Breast epithelium (tissue), 4 donors: ENCODE data around the gene FOXI1. TPM values are rescaled to one million over a fixed set of nuclear protein-coding genes. Genes with fewer than 3 reads are reported as not detected.

Source experiments
- DNase-seq, 2 donors: peaks; one replicate each; pipeline ENCODE4 v3.0.0-alpha.2; 2019; ENCODE audit warnings: low spot score in 2 of 2
- H3K27ac ChIP-seq, 2 donors: fragments of 200-600 bp; sonication (generic) in 1 of 2; one replicate each; pipeline ENCODE4 v1.5.1; 2016 to 2019; ENCODE audit warnings: mild to moderate bottlenecking in 1 of 2
- H3K27me3 ChIP-seq, 2 donors: fragments of 200-600 bp; sonication (generic) in 1 of 2; one replicate each; pipeline versions ENCODE4 v1.5.1 to v1.6.0; 2017 to 2019; ENCODE audit warnings: control low read depth in 1 of 2, mild to moderate bottlenecking in 1 of 2
- H3K36me3 ChIP-seq: fragments of 200-600 bp; one replicate; pipeline ENCODE4 v1.5.1; 2019
- H3K4me1 ChIP-seq, 2 donors: fragments of 200-600 bp; sonication (generic); one replicate each; pipeline ENCODE4 v1.5.1; 2016 to 2019; ENCODE audit warnings: control low read depth in 1 of 2
- H3K4me3 ChIP-seq, 3 donors: fragments of 200-600 bp; sonication (generic); 1 replicate in 2 of 3; 2 replicates in 1 of 3; pipeline ENCODE4 v1.5.1; 2016 to 2019; ENCODE audit warnings: mild to moderate bottlenecking in 3 of 3, moderate library complexity in 2 of 3
- H3K9me3 ChIP-seq, 2 donors: fragments of 200-600 bp; sonication (generic) in 1 of 2; one replicate each; pipeline ENCODE4 v1.5.1; 2016 to 2019; ENCODE audit warnings: control low read depth in 1 of 2
- CTCF ChIP-seq, 3 donors: fragments of 450-650 bp; IDR thresholded peaks; one replicate each; pipeline ENCODE4 v1.5.1; 2016 to 2017; ENCODE audit warnings: antibody characterized with exemption in 3 of 3, mild to moderate bottlenecking in 3 of 3, moderate library complexity in 3 of 3
- POLR2A ChIP-seq: fragments of 450-650 bp; IDR thresholded peaks from one replicate; pipeline ENCODE4 v1.6.1; 2016; ENCODE audit warnings: antibody characterized with exemption, mild to moderate bottlenecking, moderate library complexity
- POLR2AphosphoS5 ChIP-seq, 3 donors: sonication (generic); formaldehyde crosslinking; IDR thresholded peaks; one replicate each; pipeline ENCODE4 v1.6.1; 2017; ENCODE audit warnings: antibody characterized with exemption in 3 of 3
- intact Hi-C: fragments of 100-400 bp; cut with DNase I; formaldehyde crosslinking; loops from one replicate; pipeline ENCODE4 v1.15.1; 2023; ENCODE audit warnings: low total_unique reads
- total RNA-seq, 3 donors: library from RNA; depleted of rRNA; stranded (reverse); fragments of >200 nt; gene quantifications; one replicate each; pipeline ENCODE4 v1.1.0, GENCODE V29; 2016

FOXI1 gene
- total RNA-seq, 3 donors from 2014 or later, result 1.3 to 7.9 TPM; not detected in 1

- intact Hi-C loops, result no loop called here
- Histone ChIP-seq H3K4me1 (no peaks in the 10 kb centered on the region), H3K4me3 (no peak overlapping the region), H3K9me3 (no peaks in the 10 kb centered on the region), H3K27me3 (no peaks in the 10 kb centered on the region), H3K27ac (no peak overlapping the region), H3K36me3 (no peaks in the 10 kb centered on the region)
- no peak for DNase-seq
- TF ChIP-seq POLR2AphosphoS5 (IDR thresholded peaks at IDR 0.05) (no peak), POLR2A (no peak), CTCF (IDR thresholded peaks at IDR 0.05) (no peak)
Observed at GRCh38 chr5:170067152-170067551, 38.5 kb upstream of the FOXI1 start.

GRCh38 chr5:170067574-170068170 is 38.0 kb upstream of the FOXI1 start:
- no peaks in the 10 kb centered on the region for H3K27me3 ChIP-seq
- no peaks in the 10 kb centered on the region for H3K36me3 ChIP-seq
- H3K9me3 ChIP-seq, result no peaks in the 10 kb centered on the region
- no peak overlapping the region for H3K27ac ChIP-seq
- intact Hi-C loops, result no loop called here
- TF ChIP-seq POLR2A (no peak), CTCF (IDR thresholded peaks at IDR 0.05) (no peak), POLR2AphosphoS5 (IDR thresholded peaks at IDR 0.05) (no peak)
- no peaks in the 10 kb centered on the region for H3K4me1 ChIP-seq
- no peak overlapping the region for H3K4me3 ChIP-seq
- DNase-seq, result no peak

GRCh38 chr5:170069512-170069911 is 36.2 kb upstream of the FOXI1 start:
- no peak for TF ChIP-seq POLR2AphosphoS5 (IDR thresholded peaks at IDR 0.05)
- no peak for TF ChIP-seq POLR2A
- no peak for TF ChIP-seq CTCF (IDR thresholded peaks at IDR 0.05)
- intact Hi-C loops, result no loop called here

GRCh38 chr5:170070556-170071412 is 34.9 kb upstream of the FOXI1 start:
- H3K4me1 ChIP-seq, result no peaks in the 10 kb centered on the region
- no peak for DNase-seq
- no peaks in the 10 kb centered on the region for H3K9me3 ChIP-seq
- peak in 1 of 3 donors; percentile 30 for TF ChIP-seq CTCF (IDR thresholded peaks at IDR 0.05)
- no peak for TF ChIP-seq POLR2AphosphoS5 (IDR thresholded peaks at IDR 0.05)
- H3K27me3 ChIP-seq, result no peaks in the 10 kb centered on the region
- no peaks in the 10 kb centered on the region for H3K36me3 ChIP-seq
- H3K4me3 ChIP-seq, result no peak overlapping the region
- no peak overlapping the region for H3K27ac ChIP-seq
- intact Hi-C loops, result no loop called here

More at GRCh38 chr5:170069512-170069911, 36.2 kb upstream of the FOXI1 start:
- no peaks in the 10 kb centered on the region for H3K36me3 ChIP-seq
- no peaks in the 10 kb centered on the region for H3K27me3 ChIP-seq
- no peaks in the 10 kb centered on the region for H3K9me3 ChIP-seq
- H3K27ac ChIP-seq, result no peak overlapping the region
- no peak overlapping the region for H3K4me3 ChIP-seq
- H3K4me1 ChIP-seq, result no peaks in the 10 kb centered on the region
- no peak for DNase-seq

GRCh38 chr5:170071748-170072147 is 33.9 kb upstream of the FOXI1 start:
- no peaks in the 10 kb centered on the region for H3K4me1 ChIP-seq
- no peaks in the 10 kb centered on the region for H3K36me3 ChIP-seq
- intact Hi-C loops, result no loop called here
- H3K27ac ChIP-seq, result no peak overlapping the region
- no peak overlapping the region for H3K4me3 ChIP-seq
- H3K9me3 ChIP-seq, result no peaks in the 10 kb centered on the region
- TF ChIP-seq POLR2AphosphoS5 (IDR thresholded peaks at IDR 0.05) (no peak), POLR2A (no peak), CTCF (IDR thresholded peaks at IDR 0.05) (no peak)
- DNase-seq, result no peak
- H3K27me3 ChIP-seq, result no peaks in the 10 kb centered on the region
